Testis (tissue), 2 donors: Measurements from ENCODE around the gene DNM3.

Experiments
- CTCF ChIP-seq, 3 experiments: fragments of 450-650 bp in 2 of 3; fragments of 200-600 bp in 1 of 3; sonication (generic) in 1 of 3; IDR thresholded peaks; one replicate each; pipeline ENCODE4 v1.5.1; 2016 to 2019; ENCODE audit warnings: antibody characterized with exemption in 3 of 3, mild to moderate bottlenecking in 2 of 3, moderate library complexity in 1 of 3
- POLR2A ChIP-seq: fragments of 450-650 bp; IDR thresholded peaks from one replicate; pipeline ENCODE4 v1.6.1; 2017; ENCODE audit warnings: antibody characterized with exemption, mild to moderate bottlenecking, moderate library complexity

- TF ChIP-seq POLR2A: no peak
- TF ChIP-seq CTCF (IDR thresholded peaks at IDR 0.05): no peak
These were observed 59.9 kb downstream of the DNM3 start for GRCh38 chr1:171901245-171901644.
